ENCODE data around the gene DNAAF6.

DNA sequence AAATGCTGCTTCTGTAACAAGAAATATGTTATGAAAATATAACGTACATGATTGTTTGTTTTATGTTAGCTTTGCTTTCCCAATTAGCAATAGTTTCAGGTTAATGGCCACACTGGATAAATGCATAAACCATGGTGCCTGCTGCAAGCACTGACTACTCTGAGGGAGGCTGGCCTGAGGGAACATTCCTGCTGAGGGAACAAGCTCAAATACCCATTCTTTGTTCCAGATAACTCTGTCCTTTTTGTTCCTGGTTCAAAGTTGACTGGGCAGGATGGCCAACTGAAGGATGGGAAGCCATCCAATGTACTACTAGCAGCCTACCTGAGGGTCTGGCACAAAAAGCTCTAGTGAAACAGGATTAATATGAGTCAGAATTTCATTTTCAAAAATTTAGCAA lies 37.7 kb upstream of the DNAAF6 start:
- TF ChIP-seq POLR2A (IDR thresholded peaks at IDR 0.05): no peak
- TF ChIP-seq CTCF (IDR thresholded peaks at IDR 0.05): no peak

All from lower leg skin (tissue), 3 donors.